Fibroblast of gingiva (primary cell): ENCODE results near the gene PARD6B.
"Not testable (repeated sequence)": the region's sequence is repeated elsewhere in the genome, so short reads cannot be mapped to it uniquely, and the experiment has no call there.

Experiments
- DNase-seq: peaks from one replicate; pipeline ENCODE4 v3.0.0-alpha.2; 2011; ENCODE audit warnings: low read depth

Gene PARD6B

DNA sequence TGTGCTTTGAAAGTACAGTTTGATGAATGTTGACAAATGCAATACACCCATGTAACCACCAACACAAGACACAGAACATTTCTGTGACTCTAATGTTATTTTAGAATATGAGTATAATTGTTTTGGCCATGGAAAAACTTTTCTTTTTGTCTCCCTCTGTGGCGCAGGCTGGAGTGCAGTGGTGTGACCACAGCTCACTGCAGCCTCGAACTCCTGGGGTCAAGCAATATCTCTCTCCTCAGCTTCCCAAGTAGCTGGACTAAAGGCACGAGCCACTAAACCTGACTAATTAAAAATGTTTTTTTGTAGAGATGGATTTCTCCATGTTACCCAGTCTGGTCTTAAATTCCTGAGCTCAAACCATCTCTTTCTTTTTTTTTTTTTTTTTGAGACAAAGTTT lies 43.1 kb downstream of the PARD6B start:
- no peak for DNase-seq

DNA sequence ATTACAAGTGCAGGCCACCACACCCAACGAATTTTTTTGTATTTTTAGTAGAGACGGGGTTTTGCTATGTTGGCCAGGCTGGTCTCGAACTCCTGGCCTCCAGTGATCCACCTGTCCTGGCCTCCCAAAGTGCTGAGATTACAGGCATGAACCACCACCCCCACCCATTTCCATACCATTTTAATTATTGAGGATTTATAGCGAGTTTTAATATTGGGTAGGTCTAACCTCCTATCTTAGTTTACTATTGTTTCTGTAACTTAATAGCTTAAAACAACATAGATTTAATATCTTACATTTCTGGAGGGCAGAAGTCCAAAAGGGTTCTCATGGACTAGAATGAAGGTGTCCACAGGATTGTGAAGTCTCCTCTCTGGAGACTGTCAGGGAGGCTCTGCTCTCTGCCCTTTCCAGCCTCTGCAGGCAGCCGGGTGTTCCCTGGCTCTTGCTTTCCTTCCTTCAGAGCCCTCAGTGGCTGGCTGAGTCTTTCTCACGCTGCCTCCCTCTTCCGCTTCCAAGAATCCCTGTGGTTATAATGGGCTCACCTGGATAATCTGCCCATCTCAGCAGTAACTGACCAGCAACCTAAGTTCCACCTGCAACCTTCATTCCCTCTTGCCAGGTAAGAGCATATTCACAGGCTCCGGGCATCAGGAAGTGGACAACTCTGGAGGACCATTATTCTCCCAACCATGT lies 44.9 kb downstream of the PARD6B start:
- DNase-seq = no peak

DNA sequence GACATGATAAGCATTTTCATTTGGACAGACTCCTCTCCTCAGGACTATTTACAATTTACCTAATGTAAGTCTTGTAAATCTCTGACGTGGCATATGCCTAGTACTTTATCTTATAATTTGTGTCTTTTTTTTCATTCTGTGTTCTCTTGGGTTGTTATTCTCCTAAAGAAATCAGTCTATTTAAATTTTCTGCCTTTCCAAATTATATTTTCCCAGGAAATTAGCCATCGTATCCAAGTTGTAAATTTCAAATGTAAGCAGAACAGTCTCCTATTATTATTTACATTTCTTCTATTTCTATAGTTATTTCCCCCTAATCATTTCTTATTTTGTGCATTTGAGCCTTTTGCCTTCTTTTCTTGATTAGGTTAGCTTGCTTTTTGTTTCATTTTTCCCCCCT lies 46.0 kb downstream of the PARD6B start:
- DNase-seq = no peak

DNA sequence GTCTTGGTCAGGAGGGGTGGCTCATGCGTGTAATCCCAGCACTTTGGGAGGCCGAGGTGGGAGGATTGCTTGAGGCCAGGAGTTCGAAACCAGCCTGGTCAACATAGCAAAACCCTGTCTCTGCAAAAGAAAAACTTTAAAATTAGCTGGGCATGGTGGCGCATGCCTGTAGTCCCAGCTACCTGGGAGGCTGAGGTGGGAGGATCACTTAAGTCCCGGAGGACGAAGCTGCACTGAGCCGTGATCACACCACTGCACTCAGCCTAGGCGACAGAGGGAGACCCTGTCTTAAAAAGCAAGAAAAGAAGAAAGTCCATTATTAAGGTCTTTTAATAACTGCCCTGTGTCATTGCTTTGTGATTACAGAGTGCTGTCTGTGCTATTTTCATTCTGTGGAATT lies 47.6 kb downstream of the PARD6B start:
- not testable (repeated sequence) for DNase-seq

DNA sequence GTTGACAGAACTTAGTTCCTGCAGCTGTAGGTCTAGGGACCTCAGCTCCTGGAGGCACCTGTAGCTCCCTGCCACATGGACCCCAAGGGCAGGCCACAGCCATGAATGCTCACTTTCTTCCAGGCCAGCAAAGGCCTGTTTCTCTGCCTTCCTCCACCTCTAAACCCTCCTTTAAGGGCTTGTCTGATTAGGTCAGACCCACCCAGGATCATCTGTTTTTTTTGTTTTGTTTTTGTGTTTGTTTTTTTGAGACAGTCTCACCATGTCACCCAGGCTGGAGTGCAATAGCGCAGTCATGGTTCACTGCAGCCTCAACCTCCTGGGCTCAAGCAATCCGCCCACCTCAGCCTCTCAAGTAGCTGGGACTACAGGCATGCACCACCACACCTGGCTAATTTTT lies 52.0 kb downstream of the PARD6B start:
- no peak for DNase-seq

DNA sequence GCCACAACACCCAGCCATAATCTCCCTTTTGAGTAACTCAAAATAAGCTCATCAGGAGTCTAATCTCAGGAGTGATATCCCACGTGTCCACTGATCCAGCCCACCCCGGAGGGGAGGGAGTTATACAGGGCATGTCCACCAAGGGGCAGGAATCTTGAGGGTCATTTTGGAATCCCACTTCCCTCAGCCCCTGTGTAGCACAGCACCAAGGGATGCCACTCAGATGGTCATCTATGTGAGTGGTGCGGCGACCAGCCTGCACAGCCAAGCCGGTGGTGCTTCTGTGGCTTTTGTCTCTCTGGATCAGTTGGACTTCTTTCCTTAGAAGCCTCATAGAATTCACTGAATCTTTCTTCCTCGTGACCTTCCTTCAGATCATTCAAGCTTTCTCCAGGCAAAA lies 52.5 kb downstream of the PARD6B start:
- DNase-seq = no peak

DNA sequence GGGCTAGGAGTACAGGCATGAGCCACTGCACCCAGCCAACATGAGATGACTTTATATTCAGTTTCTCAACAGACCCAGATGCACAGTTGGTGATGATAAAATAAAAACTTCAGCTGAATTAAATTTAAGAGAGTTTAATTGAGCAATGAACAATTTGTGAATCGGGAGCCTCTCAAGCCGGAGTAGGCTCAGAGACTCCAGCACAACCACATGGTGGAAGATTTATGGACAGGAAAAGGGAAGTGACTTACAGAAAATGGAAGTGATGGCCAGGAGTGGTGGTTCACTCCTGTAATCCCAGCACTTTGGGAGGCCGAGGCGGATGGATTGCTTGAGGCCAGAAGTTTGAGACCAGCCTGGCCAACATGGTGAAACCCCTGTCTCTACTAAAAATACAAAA lies 53.1 kb downstream of the PARD6B start:
- DNase-seq = no peak

DNA sequence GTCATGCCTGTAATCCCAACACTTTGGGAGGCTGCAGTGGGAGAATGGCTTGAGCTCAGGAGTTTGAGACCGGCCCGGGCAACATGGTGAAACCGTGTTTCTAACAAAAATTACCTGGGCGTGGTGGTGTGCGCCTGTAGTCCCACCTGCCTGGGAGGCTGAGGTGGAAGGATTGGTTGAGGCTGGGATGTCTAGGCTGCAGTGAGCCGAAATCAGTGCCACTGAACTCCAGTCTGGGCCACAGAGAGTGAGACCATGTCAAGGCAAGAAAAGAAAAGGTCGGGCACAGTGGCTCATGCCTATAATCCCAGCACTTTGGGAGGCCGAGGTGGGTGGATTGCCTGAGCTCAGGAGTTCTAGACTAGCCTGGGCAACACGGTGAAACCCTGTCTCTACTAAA lies 55.3 kb downstream of the PARD6B start:
- DNase-seq = no peak

DNA sequence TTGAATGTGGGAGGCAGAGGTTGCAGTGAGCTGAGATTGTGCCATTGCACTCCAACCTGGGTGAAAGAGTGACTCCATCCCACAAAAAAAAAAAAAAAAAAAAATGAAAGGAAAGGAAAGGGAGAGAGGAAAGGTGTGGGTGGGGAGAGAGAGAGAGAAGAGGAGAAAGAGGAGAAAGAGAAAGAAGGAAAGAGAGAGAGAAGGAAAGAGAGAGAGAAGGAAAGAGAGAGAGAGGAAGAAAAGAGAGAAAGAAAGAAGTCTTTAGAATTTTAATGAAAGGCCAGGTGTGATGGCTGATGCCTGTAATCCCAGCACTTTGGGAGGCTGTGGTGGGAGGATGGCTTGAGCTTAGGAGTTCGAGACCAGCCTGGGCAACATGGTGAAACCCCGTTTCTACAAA lies 55.8 kb downstream of the PARD6B start:
- no peak for DNase-seq

DNA sequence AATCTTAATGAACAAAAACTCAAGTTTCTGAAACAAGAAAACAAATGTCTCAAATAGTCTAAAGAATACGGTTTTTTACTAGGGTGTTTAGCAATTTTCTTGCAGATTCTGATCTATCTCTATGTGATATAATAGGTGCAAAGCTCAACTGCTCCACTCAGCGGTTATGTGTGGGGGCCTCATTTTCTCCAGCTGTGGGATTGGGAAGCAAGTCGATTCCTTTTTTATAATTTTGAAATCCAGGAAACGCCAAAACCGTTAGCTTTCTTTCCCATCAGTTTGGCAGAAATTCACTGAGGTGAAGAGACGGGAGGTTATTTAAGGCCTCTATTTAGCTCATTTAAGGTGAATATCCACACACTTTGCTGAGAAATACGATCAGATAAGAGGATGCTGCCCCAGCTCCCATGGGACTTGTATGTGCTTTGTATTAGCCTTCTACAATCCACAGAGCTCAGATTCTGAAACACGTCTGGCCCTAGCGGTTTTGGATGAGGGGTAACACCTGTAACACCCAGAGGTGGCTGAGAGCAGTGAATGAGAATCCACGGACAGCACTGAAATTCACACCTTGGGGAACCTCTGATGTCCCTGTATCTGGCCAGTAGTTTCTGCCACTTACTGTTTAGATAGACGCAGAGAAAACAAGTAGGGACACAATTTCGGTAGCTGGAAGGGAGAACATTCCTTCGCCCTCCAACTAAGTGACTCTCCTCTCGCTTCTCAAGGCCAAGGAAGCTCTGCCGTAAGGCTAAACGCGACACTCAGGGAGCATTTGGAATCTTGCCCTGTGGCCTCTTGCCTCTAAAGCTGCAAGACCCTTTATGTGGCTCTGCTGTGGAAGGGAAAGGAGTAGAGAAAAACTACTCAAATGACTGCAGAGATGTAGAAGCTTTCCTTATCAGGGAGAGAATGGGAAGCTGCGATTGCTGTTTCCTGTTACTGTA lies 56.9 kb downstream of the PARD6B start:
- DNase-seq = peak; percentile 78

DNA sequence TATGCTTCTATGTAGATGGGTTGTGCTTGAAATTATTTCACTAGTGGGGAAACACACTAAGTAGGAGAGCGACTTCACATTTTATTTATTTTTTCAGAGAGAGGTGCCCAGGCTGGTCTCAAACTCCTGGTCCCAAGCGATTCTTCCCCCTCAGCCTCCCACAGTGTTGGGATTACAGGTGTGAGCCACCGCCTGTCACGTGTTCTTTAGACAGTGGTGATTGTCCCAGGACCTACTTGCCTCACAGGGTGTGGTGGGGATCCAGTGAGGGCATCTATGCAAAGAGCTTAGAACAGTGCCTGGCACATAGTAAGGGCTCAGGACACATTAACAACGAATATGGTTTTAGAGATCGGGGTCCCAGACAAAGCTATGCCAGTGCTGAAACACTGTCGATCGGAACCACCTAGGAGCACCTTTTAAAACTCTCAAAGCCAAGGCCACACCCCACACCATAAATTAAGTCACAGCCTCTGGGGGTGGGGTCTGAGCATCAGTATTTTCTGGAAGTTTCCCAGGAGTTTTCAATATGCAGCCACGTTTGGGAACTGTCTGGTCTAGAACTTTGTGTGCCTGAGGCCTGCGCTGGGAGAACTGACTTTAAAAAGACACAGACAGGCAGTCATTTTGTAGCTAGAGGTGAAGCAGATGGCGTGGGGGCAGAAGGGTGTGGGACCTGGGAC lies 58.7 kb downstream of the PARD6B start:
- no peak for DNase-seq

DNA sequence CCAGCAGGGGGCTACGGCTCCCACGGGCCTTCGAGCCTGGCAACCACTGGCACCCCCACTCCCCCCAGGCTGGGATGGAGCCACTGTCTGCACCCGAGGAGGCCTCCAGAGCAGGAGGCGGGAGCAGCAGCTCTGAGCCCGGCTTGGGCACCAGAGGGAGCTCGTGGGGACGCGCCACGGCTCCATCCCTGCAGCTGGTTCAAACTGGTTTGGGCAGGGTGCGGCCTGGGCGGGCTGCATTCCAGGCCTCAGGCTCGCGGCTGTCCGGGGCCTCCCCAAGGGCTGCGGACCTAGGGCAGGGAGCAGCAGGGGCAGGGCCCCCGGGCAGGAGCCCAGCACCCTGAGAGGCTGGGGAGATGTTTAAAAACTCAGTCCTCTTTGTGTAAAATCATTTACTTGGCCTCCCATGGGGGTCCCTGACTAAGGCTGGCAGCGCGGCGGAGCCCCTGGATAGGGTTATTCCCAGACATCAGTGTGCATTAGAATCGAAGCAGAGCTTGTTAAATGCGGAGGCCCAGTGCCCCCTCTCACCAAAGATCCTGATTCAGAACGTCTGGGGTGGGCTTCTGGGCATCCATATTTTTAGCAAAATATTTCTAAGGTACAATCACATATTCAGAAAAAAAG lies 59.4 kb downstream of the PARD6B start:
- peak; percentile 90 for DNase-seq

DNA sequence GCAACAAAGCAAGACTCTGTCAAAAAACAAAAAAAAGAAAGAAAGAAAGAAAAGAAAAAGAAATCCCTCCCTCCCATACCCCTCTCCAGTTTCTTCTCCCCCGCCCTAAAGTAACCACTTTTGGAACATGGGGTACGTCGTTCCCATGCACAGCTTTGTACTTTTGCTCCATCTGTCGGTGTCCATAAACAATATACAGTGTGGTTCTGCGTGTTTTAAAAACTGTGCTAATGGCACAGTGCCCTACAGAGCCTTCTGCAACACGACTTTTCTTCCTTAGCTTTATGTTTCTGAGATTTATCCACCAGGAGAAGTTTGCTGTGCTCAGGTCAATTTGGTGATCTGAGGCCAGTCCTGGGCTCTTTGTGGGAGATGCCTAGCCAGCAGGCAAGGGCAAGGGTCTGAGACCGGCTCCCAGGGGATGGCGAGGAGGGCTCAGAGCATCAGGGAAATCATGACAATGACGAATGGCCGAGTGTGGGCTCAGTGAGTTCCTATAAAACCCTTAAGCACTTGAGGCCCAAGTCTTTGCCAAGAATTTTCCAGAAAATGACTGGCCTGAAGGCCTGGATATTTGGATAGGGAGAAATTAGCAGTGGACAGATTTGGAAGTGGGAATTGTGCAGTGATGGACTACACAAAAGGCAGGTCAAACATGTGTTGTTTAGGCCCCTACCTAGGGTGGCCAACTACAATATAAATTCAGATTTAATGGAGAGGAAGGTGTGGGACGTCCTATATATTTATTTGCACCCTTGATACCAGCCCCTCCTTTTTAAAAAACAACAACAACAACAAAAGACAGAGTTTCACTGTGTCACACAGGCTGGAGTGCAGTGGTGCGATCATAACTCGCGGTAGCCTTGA lies 61.6 kb downstream of the PARD6B start:
- DNase-seq = peak; percentile 14

DNA sequence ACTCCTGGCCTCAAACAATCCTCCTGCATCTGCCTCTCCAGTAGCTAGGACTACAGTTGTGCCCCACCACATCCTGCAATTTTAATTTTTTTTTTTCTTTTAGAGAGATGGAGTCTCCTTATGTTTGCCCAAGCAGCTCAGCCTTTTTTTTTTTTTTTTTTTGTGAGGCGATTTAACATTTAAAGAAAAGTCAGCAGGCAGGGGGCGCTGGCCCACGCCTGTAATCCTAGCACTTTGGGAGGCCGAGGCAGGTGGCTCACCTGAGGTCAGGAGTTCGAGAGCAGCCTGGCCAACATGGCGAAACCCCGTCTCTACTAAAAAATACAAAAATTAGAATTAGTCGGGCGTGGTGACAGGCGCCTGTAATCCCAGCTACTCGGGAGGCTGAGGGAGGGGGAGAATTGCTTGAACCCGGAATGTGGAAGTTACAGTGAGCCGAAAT lies 62.2 kb downstream of the PARD6B start:
- not testable (repeated sequence) for DNase-seq

DNA sequence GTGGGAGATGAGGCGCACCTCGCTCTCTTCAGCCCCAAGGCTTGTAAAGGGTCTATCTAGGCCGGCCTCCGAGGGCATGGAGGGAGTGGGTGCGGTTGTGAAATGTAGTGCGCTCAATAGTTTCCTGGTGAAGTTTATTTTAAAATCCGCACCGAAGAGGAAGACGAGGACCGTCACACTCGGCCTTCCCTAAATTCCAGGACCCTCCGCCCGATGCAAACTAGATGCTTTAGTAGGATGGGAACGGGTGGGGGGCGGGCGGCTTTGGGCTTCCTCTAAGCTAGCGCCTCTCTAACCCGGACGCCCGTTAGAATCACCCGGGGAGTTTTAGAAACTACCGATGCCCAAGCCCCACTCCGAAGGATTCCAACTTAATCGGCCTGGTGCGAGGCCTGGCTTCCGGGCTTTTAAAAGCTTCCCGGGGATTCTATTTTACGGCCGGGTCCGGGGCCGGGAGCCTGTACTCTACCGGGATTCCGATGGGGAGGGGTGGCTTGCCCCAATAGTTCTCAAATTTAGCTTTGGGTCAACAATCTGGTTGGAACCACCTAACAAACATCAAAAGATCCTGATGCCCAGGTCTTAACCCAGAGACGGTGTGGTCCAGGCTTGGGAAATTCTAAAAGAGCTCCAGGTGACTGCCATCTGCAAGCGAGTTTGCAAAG lies 62.9 kb downstream of the PARD6B start:
- DNase-seq = no peak

DNA sequence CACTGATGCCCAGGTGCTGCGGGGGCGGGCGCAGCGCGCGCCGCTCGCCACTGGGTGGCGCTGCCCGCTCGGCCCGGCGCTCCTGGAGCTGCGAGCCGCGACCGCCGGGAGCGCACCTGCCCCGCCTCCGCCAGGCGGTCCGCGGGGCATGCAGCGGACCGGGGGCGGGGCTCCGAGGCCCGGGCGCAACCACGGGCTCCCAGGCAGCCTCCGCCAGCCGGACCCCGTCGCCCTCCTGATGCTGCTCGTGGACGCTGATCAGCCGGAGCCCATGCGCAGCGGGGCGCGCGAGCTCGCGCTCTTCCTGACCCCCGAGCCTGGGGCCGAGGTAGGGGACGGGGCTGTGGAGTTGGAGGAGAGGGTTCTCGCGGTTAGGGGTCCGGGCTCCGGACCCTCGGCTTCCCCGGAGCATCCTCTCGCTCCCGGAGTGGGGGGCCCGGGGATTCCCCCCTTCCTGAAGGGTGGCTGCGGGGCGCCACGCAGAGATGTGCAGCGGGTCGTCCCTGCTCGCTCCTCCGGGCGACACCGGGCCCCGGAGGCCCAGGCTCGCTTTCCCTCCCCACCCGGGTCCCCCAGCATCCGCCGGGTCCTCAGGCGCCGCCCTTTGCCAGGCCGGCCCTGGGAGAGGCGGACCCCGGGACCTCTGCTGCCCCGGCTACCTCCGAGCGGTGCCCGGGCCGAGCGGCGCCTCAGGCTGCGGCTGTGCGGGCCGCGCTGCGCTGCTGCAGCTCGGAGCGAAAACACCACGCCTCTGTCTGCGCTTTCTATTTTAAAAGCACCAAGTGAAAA lies 63.7 kb downstream of the PARD6B start, which contains the start of gene BCAS4:
Gene BCAS4 (plus strand): TSS at position 216 of the 789 bp plus-strand sequence. CDS start 23 bp downstream, at position 239.
- peak; percentile 72 for DNase-seq

DNA sequence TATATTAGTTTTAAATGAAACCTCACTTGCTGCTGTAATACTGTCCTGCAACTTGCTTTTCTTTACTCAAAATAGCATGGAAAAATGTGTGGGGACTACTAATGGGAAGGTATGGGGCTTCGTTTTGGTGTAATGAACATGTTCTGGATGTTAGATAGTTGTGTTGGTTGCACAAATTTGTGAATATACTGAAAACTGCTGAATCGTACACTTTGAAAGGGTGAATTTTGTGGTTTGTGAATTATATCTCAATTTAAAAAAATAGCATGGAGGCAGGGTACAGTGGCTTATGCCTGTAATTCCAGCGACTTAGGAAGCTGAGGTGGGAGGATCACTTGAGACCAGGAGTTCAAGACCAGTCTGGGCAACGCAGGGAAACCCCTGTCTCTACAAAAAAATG lies 65.8 kb downstream of the PARD6B start:
- no peak for DNase-seq

DNA sequence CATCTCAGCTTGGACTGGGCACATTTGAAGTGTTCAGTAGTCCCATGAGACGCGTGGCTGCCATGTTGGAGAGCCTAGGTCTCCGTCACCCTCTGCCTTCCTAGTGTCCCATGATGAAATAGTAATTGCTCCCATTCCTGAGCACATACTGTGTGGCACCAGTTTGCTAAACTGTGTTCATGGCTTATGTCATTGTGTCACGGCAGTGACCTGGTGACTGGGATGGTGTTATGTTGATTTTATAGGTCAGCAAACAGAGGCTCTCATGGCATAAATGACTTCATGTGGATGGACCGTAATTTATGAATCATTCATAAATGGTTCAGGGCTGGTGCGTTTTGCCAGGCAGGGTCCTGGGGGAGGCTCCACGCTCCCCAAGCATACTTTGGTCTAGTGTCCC lies 67.3 kb downstream of the PARD6B start:
- no peak for DNase-seq

DNA sequence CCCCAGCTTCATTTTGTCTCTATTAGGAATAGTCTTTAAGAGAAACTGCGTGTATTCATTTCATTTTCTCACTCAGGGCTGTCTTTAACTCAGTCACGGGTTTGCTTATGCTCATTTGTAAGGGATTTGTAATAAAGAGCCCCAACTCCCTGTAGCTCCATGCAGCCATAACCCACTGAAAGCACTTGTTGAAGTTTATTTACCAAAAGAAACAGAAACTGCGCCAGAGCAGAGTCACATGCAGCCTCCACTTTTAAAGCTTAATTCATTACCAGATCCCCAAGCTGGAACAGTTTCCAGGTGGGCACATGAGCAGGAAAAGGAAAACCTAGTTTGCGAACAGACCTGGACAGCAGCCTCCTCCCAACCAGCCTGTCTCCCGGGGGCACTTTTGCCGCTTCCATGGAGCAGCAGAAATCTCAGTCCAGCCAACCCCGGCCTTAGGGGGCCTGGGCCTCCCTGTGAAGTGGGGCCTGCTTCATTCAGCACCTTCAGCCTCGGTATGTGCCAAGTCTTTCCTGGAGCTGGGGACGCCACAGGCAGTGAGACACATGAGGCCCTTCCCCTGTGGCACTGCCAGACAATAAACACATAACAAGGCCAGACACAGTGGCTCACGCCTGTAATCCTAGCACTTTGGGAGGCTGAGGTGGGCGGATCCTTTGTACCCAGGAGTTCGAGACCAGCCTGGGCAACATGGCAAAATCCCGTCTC lies 68.0 kb downstream of the PARD6B start:
- DNase-seq = no peak
